ENCODE results near the gene HOXD8. TPM values are rescaled to one million over a fixed set of nuclear protein-coding genes. Genes with fewer than 3 reads are reported as not detected.

HOXD8 gene
- total RNA-seq, 3 donors from 2014 or later = 10.5 to 36.1 (median 13.8) TPM

GRCh38 chr2:176101216-176101830, 28.2 kb upstream of the HOXD8 start:
- H3K9me3 ChIP-seq = no peaks in the 10 kb centered on the region
- H3K4me1 ChIP-seq = peaks cover 4 to 6% of the 10 kb centered on the region in 2 donors
- H3K4me3 ChIP-seq = no peak overlapping the region
- TF ChIP-seq CTCF (IDR thresholded peaks at IDR 0.05) (no peak), POLR2A (IDR thresholded peaks at IDR 0.05) (no peak), POLR2AphosphoS5 (IDR thresholded peaks at IDR 0.05) (no peak)
- DNase-seq (ENCODE audit: low spot score in 2 of 2) = no peak
- peaks cover 41 to 100% of the 10 kb centered on the region in 2 donors for H3K27me3 ChIP-seq
- no peaks in the 10 kb centered on the region for H3K36me3 ChIP-seq
- intact Hi-C loops (cut with DNase I; ENCODE audit: low total_unique reads) = no loop called here
- H3K27ac ChIP-seq = no peak overlapping the region

GRCh38 chr2:176101842-176102241, 27.7 kb upstream of the HOXD8 start:
- peaks cover 4 to 6% of the 10 kb centered on the region in 2 donors for H3K4me1 ChIP-seq
- peaks cover 45 to 100% of the 10 kb centered on the region in 2 donors for H3K27me3 ChIP-seq
- no peaks in the 10 kb centered on the region for H3K36me3 ChIP-seq
- H3K4me3 ChIP-seq = no peak overlapping the region
- H3K9me3 ChIP-seq = no peaks in the 10 kb centered on the region
- H3K27ac ChIP-seq = no peak overlapping the region
- intact Hi-C loops (cut with DNase I; ENCODE audit: low total_unique reads) = no loop called here
- no peak for DNase-seq (ENCODE audit: low spot score in 2 of 2)
- TF ChIP-seq CTCF (IDR thresholded peaks at IDR 0.05) (no peak), POLR2AphosphoS5 (IDR thresholded peaks at IDR 0.05) (no peak), POLR2A (IDR thresholded peaks at IDR 0.05) (no peak)

- no peaks in the 10 kb centered on the region for H3K36me3 ChIP-seq
- TF ChIP-seq CTCF (IDR thresholded peaks at IDR 0.05) (no peak), POLR2AphosphoS5 (IDR thresholded peaks at IDR 0.05) (no peak), POLR2A (IDR thresholded peaks at IDR 0.05) (no peak)
- DNase-seq (ENCODE audit: low spot score in 2 of 2) = no peak
- no peaks in the 10 kb centered on the region for H3K9me3 ChIP-seq
- intact Hi-C loops (cut with DNase I; ENCODE audit: low total_unique reads) = no loop called here
- no peak overlapping the region for H3K27ac ChIP-seq
- H3K27me3 ChIP-seq = peaks cover 48 to 99% of the 10 kb centered on the region in 2 donors
- H3K4me1 ChIP-seq = peaks cover 4 to 6% of the 10 kb centered on the region in 2 donors
- no peak overlapping the region for H3K4me3 ChIP-seq
Observed at GRCh38 chr2:176102309-176102866, 27.1 kb upstream of the HOXD8 start.

- H3K9me3 ChIP-seq = no peaks in the 10 kb centered on the region
- no peak for TF ChIP-seq POLR2AphosphoS5 (IDR thresholded peaks at IDR 0.05)
- TF ChIP-seq CTCF (IDR thresholded peaks at IDR 0.05) = no peak
- no peak for TF ChIP-seq POLR2A (IDR thresholded peaks at IDR 0.05)
- peaks cover 51 to 98% of the 10 kb centered on the region in 2 donors for H3K27me3 ChIP-seq
- no peak overlapping the region for H3K4me3 ChIP-seq
- DNase-seq (ENCODE audit: low spot score in 2 of 2) = no peak
- no peaks in the 10 kb centered on the region for H3K36me3 ChIP-seq
- intact Hi-C loops (cut with DNase I; ENCODE audit: low total_unique reads) = no loop called here
- no peak overlapping the region for H3K27ac ChIP-seq
- peaks cover 4 to 6% of the 10 kb centered on the region in 2 donors for H3K4me1 ChIP-seq
Observed at GRCh38 chr2:176103194-176103593, 26.3 kb upstream of the HOXD8 start.

GRCh38 chr2:176103742-176104315, 25.7 kb upstream of the HOXD8 start:
- Histone ChIP-seq H3K27ac (no peak overlapping the region), H3K9me3 (no peaks in the 10 kb centered on the region), H3K27me3 (peaks cover 46 to 98% of the 10 kb centered on the region in 2 donors), H3K4me1 (peaks cover under 1 to 4% of the 10 kb centered on the region in 2 donors), H3K4me3 (peak overlapping the region in 1 of 3 donors; percentile 54), H3K36me3 (no peaks in the 10 kb centered on the region)
- DNase-seq (ENCODE audit: low spot score in 2 of 2) = no peak
- intact Hi-C loops (cut with DNase I; ENCODE audit: low total_unique reads) = no loop called here
- TF ChIP-seq POLR2A (IDR thresholded peaks at IDR 0.05) (no peak), CTCF (IDR thresholded peaks at IDR 0.05) (no peak), POLR2AphosphoS5 (IDR thresholded peaks at IDR 0.05) (no peak)
